ENCODE measurements around the gene EFR3B. TPM values are rescaled to one million over a fixed set of nuclear protein-coding genes. Genes with fewer than 3 reads are reported as not detected.
A peak's percentile ranks its signal among the peaks of the same experiment; 100 is the strongest.

EFR3B gene
- total RNA-seq, 1 experiment from 2014 or later: 7.0 TPM

DNA sequence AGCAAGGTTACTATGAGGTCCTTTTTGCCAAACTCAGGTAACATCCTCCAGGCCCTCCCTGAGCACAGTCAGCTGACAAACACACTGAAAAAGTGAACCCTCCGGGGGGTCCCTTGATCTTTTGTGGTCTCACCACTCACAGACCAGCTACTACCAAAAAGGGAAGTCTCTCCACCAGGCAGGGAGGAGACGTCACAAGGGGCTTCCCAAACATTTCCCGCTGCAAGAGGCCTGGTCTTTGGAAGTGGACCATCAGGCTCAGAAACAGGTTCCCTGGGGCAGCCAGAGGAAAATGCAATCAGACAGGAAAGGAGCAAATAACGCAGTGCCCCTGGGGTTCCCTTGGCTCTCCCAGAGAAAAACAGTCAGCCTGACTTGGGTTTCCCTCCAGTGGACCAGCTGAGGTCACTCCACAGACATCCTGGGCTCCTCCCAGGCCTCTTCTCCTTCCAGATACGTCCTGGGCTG lies 165.2 kb downstream of the EFR3B start:
- Mint-ChIP-seq H3K27me3 (ENCODE audit: low read depth) (no peaks in the 10 kb centered on the region), H3K36me3 (ENCODE audit: insufficient read depth in 1 of 3, low read depth in 3 of 3) (no peaks in the 10 kb centered on the region), H3K9me3 (no peaks in the 10 kb centered on the region), H3K27ac (peak overlapping the region in 2 of 3 experiments; percentile 85 to 91; a peak in 4 of 7 replicates), H3K4me3 (no peak overlapping the region), H3K4me1 (peaks cover 12 to 13% of the 10 kb centered on the region in 2 experiments)
- Histone ChIP-seq H3K27ac (ENCODE audit: insufficient read length, low read depth, low read length) (no peak overlapping the region), H3K9me3 (ENCODE audit: control insufficient read depth, low read depth, low read length) (no peaks in the 10 kb centered on the region), H3K4me1 (ENCODE audit: insufficient read depth, low read length) (no peaks in the 10 kb centered on the region), H3K18ac (ENCODE audit: insufficient read length, low read depth, low read length) (peak overlapping the region; percentile 69), H4K8ac (replicated peaks; ENCODE audit: insufficient read length, low read depth, low read length) (no peak overlapping the region), H4K5ac (ENCODE audit: insufficient read length, low read depth, low read length) (no peak overlapping the region), H2AFZ (ENCODE audit: low read length) (no peak overlapping the region), H2BK12ac (ENCODE audit: insufficient read length, low read depth, low read length) (no peak overlapping the region), H3K23me2 (ENCODE audit: insufficient read length, low read depth, low read length, poor library complexity, severe bottlenecking) (no peaks in the 10 kb centered on the region), H3K27me3 (ENCODE audit: insufficient read depth, low read length) (no peaks in the 10 kb centered on the region), H3K23ac (ENCODE audit: insufficient read length, low read depth, low read length) (no peak overlapping the region), H3K4me2 (ENCODE audit: insufficient read depth, insufficient read length, low read length) (no peak overlapping the region), H4K91ac (ENCODE audit: insufficient read length, low read depth, low read length) (no peak overlapping the region), H2BK15ac (ENCODE audit: low read depth, low read length) (no peak overlapping the region), H3K56ac (ENCODE audit: insufficient read length, low read depth, low read length) (no peak overlapping the region), H2BK5ac (ENCODE audit: insufficient read length, low read length) (no peak overlapping the region), H2AK5ac (ENCODE audit: insufficient read length, low read length) (no peak overlapping the region), H3K4ac (ENCODE audit: low read depth, low read length) (no peak overlapping the region; the same call in 1 of the 2 replicates), H2BK20ac (ENCODE audit: low read depth, low read length, poor library complexity, severe bottlenecking) (no peak overlapping the region), H4K20me1 (ENCODE audit: control insufficient read depth, insufficient read depth, insufficient read length) (no peaks in the 10 kb centered on the region), H3T11ph (ENCODE audit: low read length) (no peak overlapping the region), H3K14ac (ENCODE audit: insufficient read depth, low read length) (peak overlapping the region; percentile 6; the same call in 1 of the 2 replicates), H3K79me1 (ENCODE audit: insufficient read depth, low read depth, low read length, poor library complexity, severe bottlenecking) (no peaks in the 10 kb centered on the region), H2BK120ac (ENCODE audit: low read depth, low read length, poor library complexity, severe bottlenecking) (no peak overlapping the region), H3K79me2 (ENCODE audit: insufficient read depth, low read length) (no peaks in the 10 kb centered on the region), H3K9ac (ENCODE audit: extremely low read depth, insufficient read length, low read length) (no peak overlapping the region)
- DNase-seq: peak; percentile 60
- TF ChIP-seq, protein P1, sequence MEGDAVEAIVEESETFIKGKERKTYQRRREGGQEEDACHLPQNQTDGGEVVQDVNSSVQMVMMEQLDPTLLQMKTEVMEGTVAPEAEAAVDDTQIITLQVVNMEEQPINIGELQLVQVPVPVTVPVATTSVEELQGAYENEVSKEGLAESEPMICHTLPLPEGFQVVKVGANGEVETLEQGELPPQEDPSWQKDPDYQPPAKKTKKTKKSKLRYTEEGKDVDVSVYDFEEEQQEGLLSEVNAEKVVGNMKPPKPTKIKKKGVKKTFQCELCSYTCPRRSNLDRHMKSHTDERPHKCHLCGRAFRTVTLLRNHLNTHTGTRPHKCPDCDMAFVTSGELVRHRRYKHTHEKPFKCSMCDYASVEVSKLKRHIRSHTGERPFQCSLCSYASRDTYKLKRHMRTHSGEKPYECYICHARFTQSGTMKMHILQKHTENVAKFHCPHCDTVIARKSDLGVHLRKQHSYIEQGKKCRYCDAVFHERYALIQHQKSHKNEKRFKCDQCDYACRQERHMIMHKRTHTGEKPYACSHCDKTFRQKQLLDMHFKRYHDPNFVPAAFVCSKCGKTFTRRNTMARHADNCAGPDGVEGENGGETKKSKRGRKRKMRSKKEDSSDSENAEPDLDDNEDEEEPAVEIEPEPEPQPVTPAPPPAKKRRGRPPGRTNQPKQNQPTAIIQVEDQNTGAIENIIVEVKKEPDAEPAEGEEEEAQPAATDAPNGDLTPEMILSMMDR (conservative IDR thresholded peaks at IDR 0.05): no peak
- no CpG with 5 or more reads among the region's 5 CpGs for WGBS (ENCODE audit: extremely low coverage, insufficient read length, low lambda C conversion rate)

Other genes starting within 250 kb of the EFR3B start
- gene PTRHD1, start 248.7 kb upstream of the EFR3B start, total RNA-seq (2021): 43.7 and 44.3 TPM in 2 replicates
- gene CENPO, start 248.7 kb upstream of the EFR3B start, total RNA-seq (2021): 47.3 and 49.5 TPM in 2 replicates
- gene ADCY3, start 121.8 kb upstream of the EFR3B start, total RNA-seq (2021): 39.5 and 43.0 TPM in 2 replicates
- gene DNAJC27, start 70.1 kb upstream of the EFR3B start, total RNA-seq (2021): 4.6 and 5.1 TPM in 2 replicates
- gene POMC, start 126.5 kb downstream of the EFR3B start, total RNA-seq (2021): 1.6 and 2.5 TPM in 2 replicates